HG02571 (cell line): ENCODE data around the gene TTC13.

Source experiments
- ATAC-seq: cut with Tn5 transposase; IDR thresholded peaks from one replicate; pipeline ENCODE4 v1.9.1; 2021; ENCODE audit warnings: mild to moderate bottlenecking, moderate library complexity; ENCODE audit not compliant: unreplicated experiment

TTC13 gene

GRCh38 chr1:230857822-230858221 lies 120.8 kb downstream of the TTC13 start:
- ATAC-seq: no peak

GRCh38 chr1:230857077-230857476 lies 121.6 kb downstream of the TTC13 start:
- no peak for ATAC-seq
